ENCODE results near the gene BRINP1.

DNA sequence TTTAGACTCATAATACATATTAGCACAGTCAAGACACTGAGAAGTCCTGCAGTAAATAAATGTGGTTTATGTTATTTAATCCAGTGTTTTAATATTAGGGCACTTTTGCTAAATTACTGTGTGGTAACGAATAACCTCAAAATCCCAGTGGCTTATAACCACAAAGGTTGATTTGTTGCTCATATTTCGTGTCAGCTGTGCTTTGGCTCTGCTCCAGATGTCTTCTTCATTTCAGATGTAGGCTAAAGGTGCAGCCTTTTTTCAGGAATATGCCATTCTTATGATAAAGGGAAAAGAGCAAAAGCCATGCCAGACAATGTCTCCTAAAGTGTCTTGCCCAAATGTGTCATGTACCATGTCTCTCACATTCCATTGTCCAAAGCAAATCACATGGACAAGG lies 144.8 kb downstream of the BRINP1 start:
- TF ChIP-seq CTCF (IDR thresholded peaks at IDR 0.05; ENCODE audit: insufficient read depth, low read length, poor library complexity, severe bottlenecking) (no peak), EZH2phosphoT487 (conservative IDR thresholded peaks at IDR 0.05; ENCODE audit: low read length) (no peak)
